ENCODE results near the gene NFAM1.

- TF ChIP-seq ZNF561 (tag by site-specific recombination; IDR thresholded peaks at IDR 0.05; ENCODE audit: borderline replicate concordance) (no peak), SP2 (tag by site-specific recombination; IDR thresholded peaks at IDR 0.05) (no peak), CTCF (tag by site-specific recombination; IDR thresholded peaks at IDR 0.05) (no peak), ZNF664 (tag by site-specific recombination; IDR thresholded peaks at IDR 0.05) (no peak), REST (tag by site-specific recombination; IDR thresholded peaks at IDR 0.05) (no peak)
- TF ChIP-seq, protein P1, sequence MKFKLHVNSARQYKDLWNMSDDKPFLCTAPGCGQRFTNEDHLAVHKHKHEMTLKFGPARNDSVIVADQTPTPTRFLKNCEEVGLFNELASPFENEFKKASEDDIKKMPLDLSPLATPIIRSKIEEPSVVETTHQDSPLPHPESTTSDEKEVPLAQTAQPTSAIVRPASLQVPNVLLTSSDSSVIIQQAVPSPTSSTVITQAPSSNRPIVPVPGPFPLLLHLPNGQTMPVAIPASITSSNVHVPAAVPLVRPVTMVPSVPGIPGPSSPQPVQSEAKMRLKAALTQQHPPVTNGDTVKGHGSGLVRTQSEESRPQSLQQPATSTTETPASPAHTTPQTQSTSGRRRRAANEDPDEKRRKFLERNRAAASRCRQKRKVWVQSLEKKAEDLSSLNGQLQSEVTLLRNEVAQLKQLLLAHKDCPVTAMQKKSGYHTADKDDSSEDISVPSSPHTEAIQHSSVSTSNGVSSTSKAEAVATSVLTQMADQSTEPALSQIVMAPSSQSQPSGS (tag by site-specific recombination; IDR thresholded peaks at IDR 0.05; ENCODE audit: low read depth) = no peak
Measured at GRCh38 chr22:42442748-42443147, 10.5 kb upstream of the NFAM1 start.

Data from HEK293 (cell line).